HG03432 (cell line): ENCODE data around the gene KRTAP16-1.

Experiments used
- ATAC-seq: cut with Tn5 transposase; IDR thresholded peaks from one replicate; pipeline ENCODE4 v1.9.1; 2021; ENCODE audit warnings: mild to moderate bottlenecking, moderate library complexity; ENCODE audit not compliant: unreplicated experiment

Gene KRTAP16-1

DNA sequence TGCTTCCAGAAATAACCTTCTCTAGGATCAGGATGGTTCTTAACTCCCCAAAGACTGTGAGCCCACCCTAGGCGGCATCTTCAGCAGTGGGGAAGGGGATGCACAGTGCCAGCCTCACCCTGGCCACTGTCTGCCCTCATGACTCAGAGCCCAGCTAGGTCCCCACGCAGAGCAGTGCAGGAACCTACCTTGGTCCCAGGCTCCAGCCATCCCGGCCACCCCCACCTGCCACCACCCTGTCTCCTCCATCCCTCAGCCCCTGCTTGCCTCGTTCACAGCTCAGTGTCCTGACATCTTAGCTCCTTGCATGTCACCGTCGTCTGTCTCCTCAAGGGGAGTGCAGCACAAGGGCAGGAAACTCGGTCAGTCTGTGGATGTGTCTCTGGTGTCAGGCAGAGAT is 22.5 kb upstream of the KRTAP16-1 start:
- ATAC-seq: no peak

DNA sequence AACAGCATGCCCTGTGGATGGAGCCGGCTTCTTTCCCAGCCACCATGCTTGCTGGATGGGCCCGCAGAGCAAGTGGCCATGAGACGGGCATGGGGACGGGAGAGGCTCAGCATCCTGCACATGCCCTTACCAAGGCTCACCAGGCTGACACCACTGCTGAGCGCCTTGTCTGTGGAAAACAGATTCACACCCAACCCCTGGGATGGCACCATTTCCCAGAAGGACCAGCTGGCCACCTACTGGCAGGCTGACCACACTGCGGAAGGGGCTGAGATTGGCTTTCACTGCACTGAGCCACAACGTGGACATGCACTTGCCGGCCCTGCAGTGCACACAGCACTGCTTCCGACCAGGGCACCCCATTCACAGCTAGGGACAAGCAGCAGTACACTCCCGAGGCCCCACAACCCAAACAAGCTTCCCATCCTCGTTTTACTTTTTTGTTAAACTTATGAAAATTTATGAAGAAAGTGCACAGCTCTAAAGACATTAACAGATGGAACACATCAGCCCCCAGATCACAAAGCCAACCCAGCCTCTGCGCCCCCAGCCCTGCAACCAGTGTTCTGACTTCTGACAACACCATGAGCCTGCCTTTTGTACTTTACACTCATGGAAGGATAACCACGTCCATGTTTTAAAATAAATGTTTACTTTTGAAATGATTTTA is 20.3 kb upstream of the KRTAP16-1 start:
- no peak for ATAC-seq

GRCh38 chr17:41328207-41328606 is 19.1 kb upstream of the KRTAP16-1 start:
- no peak for ATAC-seq

GRCh38 chr17:41327411-41328120 is 18.5 kb upstream of the KRTAP16-1 start:
- no peak for ATAC-seq

- ATAC-seq: no peak
These were observed 17.4 kb upstream of the KRTAP16-1 start for GRCh38 chr17:41326173-41327145.

- no peak for ATAC-seq
These were observed 16.5 kb upstream of the KRTAP16-1 start for GRCh38 chr17:41325611-41326010.

GRCh38 chr17:41325126-41325525 is 16.0 kb upstream of the KRTAP16-1 start:
- ATAC-seq: no peak

GRCh38 chr17:41324180-41325075 is 15.3 kb upstream of the KRTAP16-1 start:
- ATAC-seq: no peak

DNA sequence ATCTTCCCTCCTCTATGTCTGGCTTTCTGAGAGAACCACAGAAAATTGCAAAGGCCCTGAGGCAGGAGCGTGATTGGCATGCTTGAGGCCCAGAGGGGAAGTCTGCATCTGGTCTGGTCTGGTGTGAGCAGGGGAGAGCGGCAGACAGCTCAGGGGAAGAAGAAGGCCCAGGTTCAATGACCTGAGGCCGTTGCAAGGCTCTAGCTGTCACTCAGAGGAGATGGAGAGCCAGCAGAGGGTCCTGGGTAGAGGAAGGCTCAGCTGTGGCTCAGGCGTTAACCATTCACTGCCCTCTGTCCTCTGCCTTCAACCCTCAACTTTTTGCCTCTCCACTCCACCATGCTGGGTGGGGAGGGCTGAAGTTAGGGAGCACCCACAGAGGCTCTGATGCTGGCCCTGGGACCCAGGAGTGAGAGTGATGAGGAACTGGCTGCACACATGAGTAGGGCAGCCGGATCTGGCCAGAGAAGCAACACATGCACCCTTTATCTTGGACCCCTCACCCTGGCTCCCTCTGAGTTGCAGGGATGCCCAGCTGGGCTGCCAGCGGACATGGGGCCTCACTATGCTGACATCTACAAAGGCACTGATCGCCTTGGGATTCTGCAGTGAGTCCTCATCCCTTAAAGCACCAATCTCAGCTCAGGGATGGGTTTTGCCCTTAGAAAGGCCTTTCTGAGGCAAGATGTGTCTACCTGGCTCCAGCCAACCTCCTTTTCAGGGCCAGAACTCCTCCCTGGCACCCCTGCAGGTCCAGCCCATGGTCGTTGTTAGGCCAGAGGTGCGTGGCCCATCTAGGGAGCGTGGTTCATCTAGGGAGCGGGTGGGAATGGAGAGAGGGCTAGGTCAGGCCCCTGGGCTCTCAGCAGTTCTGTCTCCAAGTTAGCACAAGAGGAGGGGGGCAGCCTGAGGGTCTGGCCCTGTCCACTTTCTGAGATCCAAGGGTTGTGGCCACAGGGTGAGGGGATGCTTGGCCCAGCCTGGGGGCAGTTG is 14.1 kb upstream of the KRTAP16-1 start:
- no peak for ATAC-seq

- no peak for ATAC-seq
These were observed 13.2 kb upstream of the KRTAP16-1 start for GRCh38 chr17:41322094-41322902.

GRCh38 chr17:41318231-41318630 is 9.1 kb upstream of the KRTAP16-1 start:
- no peak for ATAC-seq

DNA sequence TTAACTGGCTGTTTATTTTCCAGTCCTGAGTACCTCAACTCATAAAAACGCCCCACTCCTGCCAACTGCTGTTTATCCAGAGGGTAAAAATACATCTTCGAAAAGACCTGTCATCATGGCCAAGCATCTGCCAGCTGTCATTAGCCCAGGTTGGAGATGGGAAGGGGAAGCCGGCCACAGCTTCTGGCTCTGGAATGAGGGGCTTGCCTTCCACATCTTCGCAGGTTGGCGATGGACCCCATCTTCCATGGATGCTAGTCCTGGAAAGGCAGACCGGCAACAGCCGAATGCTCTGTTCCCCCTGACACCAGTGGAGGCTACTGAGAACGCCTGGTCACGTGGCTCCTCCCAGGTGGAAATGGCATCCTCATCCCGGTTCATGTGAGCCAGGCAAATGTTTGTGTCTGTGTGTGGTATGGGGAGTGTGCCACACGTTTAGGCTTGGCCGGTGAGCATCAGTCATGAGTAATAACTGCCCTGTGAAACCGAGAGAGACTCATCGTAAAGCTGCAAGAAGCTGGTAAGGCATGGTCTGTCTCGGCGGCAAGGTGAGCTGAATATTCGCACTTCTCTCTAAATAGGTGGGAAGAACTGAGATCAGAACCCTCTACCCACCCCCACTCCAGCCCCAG is 6.8 kb upstream of the KRTAP16-1 start:
- ATAC-seq: no peak

DNA sequence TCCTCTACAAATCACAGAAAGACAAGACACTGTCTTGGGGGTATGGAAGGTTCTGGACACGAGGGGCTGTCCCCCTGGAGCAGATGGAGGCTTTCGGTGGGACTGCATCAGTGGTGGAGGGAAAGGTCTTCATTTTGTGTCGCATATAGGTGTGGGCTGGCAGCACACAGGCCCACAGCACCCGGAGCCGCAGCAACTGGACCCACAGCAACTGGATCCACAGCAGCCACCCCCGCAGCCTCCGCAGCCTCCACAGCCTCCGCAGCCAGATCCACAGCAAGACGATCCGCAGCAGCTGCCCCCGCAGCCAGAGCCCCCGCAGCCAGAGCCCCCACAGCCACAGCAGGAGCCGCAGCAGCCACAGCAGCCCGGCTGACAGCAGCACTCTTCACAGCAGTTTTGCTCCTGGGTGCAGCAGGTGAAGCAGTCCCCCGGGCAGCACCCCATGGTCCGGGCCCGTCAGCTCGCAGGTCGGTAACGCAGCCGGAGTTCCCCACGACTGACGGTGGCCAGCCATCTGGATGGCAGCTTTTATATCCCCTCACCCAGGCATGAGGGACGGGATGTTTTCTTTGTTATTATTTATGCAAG is 6.2 kb upstream of the KRTAP16-1 start, which contains the start of gene KRTAP17-1:
KRTAP17-1 (minus strand) TSS at position 507 of the 591 bp plus-strand sequence; CDS start at position 447, 60 bp downstream.
- ATAC-seq: no peak

DNA sequence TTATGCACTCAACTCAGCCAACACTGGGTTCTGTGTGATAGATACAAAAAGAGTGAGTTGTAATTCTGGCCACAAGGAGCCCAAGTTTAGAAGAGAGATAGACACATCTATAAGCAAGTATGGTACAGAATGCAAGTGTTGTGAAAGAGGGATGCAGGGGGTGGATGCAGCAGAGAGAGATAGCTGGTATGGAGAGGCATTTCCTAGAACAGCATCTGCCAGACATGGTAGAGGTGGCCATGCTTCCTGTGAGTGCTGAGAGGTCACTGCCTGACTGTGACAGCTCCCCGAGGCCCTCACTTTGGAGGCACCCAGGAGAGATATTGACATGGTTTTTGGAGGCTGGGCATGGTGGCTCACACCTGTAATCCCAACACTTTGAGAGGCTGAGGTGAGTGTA is 2.0 kb upstream of the KRTAP16-1 start:
- no peak for ATAC-seq

GRCh38 chr17:41308251-41308917 is 725 bp downstream of the KRTAP16-1 start:
- no peak for ATAC-seq

DNA sequence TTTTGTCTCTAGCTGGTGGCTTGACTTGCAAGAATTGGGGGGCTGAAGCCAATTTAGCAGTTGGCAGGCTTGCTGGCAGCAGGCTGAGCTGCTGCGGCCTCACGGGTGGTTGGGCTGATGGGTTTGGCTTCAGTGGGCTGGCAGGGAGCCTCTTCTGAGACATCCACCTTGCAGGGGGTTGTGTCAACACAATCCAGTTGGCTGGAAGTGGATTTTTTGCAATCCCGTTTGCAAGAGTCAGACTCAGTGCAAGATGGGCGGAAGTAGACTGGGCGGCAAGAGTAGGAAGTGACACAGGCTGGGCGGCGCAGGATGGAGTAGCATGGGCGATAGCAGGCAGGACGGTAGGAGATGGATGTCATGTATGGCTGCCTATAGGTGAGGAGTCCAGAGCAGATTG is 1.5 kb downstream of the KRTAP16-1 start:
- ATAC-seq: no peak

DNA sequence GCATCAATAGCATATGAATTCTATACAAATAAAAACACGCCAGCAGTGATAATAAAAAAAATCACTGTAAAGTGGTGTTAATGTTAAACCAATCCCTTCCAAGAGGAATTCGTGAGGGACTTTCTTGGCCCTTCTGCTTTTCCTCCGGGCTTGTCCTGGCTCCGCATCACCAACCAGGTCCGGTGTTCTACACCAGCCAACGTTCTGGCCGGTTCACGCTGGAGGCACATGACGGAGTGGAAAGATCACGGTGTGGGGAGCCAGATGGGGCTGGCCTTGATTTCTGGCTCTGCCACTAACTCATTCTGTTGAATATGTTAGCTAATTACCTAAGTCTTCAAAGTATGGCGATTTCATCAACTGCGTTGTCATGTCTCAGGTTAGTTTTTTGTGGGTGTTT is 5.0 kb downstream of the KRTAP16-1 start:
- ATAC-seq: no peak
